ENCODE measurements around the gene MT1G.

MT1G gene

DNA sequence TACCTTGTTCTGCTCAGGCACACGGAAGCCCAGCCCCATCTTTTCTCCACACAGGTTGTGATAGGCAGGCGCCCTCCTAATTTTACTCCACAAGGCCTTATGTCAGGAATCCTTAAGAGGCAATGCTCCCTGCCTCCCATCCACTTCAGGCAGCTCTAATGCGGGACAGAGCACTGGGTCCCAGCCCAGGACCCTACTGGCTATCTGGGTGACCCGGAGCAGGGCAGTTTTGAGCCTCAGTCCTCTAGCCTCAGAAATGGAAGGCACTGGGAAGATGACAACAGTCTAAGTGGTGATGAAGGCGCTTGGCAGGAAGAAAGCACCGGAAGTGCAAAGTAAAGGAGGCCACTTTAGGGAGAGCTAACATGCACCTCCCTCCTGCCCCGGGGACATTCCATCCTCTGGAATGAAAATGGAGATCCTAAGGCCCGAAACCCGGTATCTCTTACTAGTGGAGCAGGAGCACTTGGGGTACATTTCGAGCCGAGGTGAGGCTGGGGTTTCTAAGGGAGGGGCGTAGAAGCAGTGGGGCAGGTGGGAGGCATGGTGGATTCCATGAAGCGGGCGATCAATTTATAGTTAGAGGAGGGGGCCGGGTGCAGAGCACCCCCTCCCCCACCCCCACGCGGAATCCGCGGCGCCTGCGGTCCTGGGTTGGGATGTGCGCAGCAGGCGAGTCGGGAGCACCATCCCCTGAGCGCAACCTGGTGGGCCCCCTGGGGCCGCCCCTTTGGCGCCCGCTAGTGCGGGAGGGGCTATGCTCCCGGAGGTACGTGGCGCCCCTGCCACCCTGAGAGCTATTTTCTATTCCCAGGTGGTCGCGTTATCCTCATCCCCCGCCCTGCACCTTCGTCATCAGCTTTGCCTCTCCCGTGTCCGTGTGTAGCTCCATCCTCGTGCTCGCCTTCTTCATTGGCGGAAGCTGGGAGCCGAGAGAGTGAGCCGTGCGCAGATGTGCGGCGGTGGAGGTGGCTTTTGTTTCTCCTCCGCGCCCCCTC is 5.2 kb downstream of the MT1G start:
- TF ChIP-seq, protein P1, sequence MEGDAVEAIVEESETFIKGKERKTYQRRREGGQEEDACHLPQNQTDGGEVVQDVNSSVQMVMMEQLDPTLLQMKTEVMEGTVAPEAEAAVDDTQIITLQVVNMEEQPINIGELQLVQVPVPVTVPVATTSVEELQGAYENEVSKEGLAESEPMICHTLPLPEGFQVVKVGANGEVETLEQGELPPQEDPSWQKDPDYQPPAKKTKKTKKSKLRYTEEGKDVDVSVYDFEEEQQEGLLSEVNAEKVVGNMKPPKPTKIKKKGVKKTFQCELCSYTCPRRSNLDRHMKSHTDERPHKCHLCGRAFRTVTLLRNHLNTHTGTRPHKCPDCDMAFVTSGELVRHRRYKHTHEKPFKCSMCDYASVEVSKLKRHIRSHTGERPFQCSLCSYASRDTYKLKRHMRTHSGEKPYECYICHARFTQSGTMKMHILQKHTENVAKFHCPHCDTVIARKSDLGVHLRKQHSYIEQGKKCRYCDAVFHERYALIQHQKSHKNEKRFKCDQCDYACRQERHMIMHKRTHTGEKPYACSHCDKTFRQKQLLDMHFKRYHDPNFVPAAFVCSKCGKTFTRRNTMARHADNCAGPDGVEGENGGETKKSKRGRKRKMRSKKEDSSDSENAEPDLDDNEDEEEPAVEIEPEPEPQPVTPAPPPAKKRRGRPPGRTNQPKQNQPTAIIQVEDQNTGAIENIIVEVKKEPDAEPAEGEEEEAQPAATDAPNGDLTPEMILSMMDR (IDR thresholded peaks at IDR 0.05): no peak

DNA sequence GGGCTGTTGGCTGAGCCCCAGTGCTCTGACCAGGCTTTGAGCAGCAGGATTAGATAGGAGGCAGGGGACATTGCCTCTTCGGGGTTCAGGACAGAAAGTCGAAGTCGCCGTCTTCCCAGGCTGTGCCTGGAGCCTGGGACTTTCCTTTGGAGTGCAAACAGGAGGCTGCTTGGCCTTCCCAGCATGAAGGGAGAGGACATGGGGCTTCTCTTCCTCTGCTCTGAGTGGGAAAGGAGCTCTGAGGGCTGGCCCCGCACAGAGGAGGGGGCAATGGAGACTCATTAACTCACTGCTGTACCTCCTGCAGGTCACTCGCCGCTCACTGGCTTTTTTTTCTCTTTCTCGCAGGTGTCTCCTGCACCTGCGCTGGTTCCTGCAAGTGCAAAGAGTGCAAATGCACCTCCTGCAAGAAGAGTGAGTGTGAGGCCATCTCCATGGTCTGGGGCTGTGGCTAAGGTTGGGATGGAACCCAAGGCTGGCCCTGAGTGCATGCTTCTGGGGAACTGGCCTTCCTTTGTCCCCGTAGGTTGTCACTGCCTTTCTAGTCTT is 9.5 kb downstream of the MT1G start:
- TF ChIP-seq, protein P1 (IDR thresholded peaks at IDR 0.05): no peak

DNA sequence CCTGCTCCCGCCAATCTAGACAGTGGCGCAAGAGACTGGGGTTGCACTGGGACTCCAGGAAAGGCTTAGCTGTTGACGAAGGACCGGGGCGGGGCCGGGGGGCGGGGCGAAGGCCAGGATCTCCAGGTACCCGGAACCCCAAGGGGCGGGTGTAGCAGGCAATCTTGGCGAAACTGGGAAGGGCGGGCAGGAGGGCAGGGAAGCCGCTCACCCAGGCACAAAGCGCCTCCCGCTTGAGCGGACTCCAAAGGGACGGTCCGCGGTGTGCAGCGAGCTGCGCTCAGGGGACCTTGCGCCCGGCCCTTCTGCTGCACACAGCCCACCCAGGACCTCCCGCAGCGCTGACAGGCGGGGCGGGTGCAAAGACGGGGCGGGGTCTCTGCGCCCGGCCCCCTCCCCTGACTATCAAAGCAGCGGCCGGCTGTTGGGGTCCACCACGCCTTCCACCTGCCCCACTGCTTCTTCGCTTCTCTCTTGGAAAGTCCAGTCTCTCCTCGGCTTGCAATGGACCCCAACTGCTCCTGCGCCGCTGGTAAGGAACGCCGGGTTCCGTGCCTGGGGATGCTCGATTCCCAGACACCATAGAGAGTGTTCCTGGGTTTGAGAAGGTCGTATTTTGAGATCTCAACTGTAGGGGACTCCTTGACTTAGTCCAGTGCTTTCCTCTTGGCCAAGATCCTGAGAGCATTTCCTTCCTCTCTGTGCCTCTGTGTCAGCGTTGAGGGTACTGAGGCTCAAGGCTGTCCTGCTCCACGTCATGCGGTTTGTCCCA is 10.1 kb downstream of the MT1G start, which contains the start of gene MT1F:
Gene MT1F (plus strand): TSS at position 405 of the 772 bp plus-strand sequence. CDS start 100 bp downstream, at position 505.
- TF ChIP-seq, protein P1 (IDR thresholded peaks at IDR 0.05): no peak

DNA sequence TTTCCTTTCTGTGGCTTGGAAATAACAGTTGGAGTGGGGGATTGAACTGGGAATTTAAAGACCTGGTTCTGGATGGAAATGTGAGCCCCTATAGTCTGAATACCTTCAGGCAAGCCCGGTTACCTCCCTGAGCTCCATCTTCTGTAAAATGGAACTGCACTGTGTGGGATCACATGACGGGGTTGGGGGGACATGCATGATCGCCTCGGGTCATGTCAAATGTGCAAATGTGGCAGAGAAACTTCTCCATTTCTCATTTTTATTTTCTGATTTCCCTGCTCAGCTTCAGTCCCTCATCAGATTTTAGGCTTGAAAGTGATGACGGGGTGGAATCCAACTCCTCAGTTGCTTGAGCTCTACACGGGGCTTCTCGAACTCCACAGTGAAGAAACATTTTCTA is 14.6 kb downstream of the MT1G start:
- TF ChIP-seq, protein P1 (IDR thresholded peaks at IDR 0.05): no peak

DNA sequence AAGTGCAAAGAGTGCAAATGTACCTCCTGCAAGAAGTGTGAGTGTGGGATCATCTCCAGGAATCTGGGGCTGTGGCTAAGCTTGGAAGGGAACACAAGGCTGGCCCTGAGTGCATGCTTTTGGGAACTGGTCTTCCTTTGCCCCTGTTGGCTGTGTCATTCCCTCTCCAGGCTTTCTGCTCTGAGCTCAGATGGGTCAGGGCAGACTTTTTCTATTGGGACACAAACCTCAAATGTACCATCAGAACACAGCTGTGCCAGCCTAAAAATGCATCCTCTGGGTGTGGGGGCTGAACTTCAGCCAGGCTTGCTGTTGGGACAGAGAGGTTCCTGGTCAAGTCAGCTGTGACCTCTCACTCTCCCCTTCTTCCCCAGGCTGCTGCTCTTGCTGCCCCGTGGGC is 15.3 kb downstream of the MT1G start:
- TF ChIP-seq, protein P1 (IDR thresholded peaks at IDR 0.05): no peak

DNA sequence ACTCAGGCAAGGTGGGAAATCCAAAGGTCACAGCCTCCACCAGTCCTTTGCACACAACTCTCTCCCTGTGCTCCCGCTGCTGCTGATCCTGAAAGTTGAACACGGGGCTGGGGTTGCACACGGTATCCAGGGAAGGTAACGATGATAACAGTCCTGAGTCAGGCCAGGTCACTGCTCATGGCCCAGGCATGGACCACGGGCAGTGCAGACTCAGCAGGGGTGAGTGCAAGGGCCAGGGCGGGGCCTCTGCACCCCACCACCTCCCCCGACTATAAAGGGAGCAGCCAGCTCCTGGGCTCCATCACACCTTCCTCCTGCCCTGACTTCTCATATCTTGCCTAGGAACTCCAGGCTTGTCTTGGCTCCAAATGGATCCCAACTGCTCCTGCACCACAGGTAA is 16.3 kb downstream of the MT1G start, which contains the start of gene MT1B:
Gene MT1B (plus strand): TSS at position 301 of the 400 bp plus-strand sequence. CDS start 68 bp downstream, at position 369.
- TF ChIP-seq, protein P1 (IDR thresholded peaks at IDR 0.05): no peak

DNA sequence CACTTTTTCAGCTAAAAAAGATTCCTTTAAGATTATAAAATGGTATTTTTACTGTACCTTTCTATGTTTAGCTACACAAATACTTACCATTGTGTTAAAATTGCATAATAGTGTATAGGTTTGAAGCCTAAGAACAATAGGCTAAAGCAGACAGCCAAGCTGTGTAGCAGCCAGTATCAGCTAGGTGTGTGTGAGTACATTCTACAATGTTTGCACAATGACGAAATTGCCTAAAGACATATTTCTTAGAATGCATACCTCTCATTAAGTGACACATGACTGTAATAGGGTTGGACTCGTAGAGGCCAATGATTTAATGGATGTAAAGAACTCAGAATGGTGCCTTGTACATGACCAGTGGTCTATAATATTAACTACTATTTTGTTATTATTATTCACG is 18.0 kb downstream of the MT1G start:
- TF ChIP-seq, protein P1 (IDR thresholded peaks at IDR 0.05): no peak

Data from LNCAP (cell line).